ENCODE measurements around the gene SNHG17.
"Not testable (repeated sequence)": the region's sequence is repeated elsewhere in the genome, so short reads cannot be mapped to it uniquely, and the experiment has no call there.

The SNHG17 gene

GRCh38 chr20:38435555-38435939 is 419 bp upstream of the SNHG17 start:
- TF ChIP-seq CTCF (IDR thresholded peaks at IDR 0.05; ENCODE audit: borderline replicate concordance, control extremely low read depth, extremely low read depth, insufficient read depth, missing control alignments): no peak
- in situ Hi-C loops (cut with MboI; ENCODE audit: low sequenced_read_pairs, unreplicated experiment): no loop called here
- DNase-seq (ENCODE audit: low spot score): no peak

- no peak for DNase-seq (ENCODE audit: low spot score)
- in situ Hi-C loops (cut with MboI; ENCODE audit: low sequenced_read_pairs, unreplicated experiment): no loop called here
- TF ChIP-seq CTCF (IDR thresholded peaks at IDR 0.05; ENCODE audit: borderline replicate concordance, control extremely low read depth, extremely low read depth, insufficient read depth, missing control alignments): no peak
Observed at GRCh38 chr20:38434301-38434741, 807 bp downstream of the SNHG17 start.

- in situ Hi-C loops (cut with MboI; ENCODE audit: low sequenced_read_pairs, unreplicated experiment): no loop called here
- no peak for TF ChIP-seq CTCF (IDR thresholded peaks at IDR 0.05; ENCODE audit: borderline replicate concordance, control extremely low read depth, extremely low read depth, insufficient read depth, missing control alignments)
- DNase-seq (ENCODE audit: low spot score): no peak
Observed at GRCh38 chr20:38433304-38433972, 1.7 kb downstream of the SNHG17 start.

GRCh38 chr20:38432870-38433269 is 2.3 kb downstream of the SNHG17 start:
- in situ Hi-C loops (cut with MboI; ENCODE audit: low sequenced_read_pairs, unreplicated experiment); DNase-seq (ENCODE audit: low spot score): not testable (repeated sequence)

GRCh38 chr20:38432292-38432691 is 2.8 kb downstream of the SNHG17 start:
- DNase-seq (ENCODE audit: low spot score): no peak
- TF ChIP-seq CTCF (IDR thresholded peaks at IDR 0.05; ENCODE audit: borderline replicate concordance, control extremely low read depth, extremely low read depth, insufficient read depth, missing control alignments): no peak
- in situ Hi-C loops (cut with MboI; ENCODE audit: low sequenced_read_pairs, unreplicated experiment): no loop called here

- in situ Hi-C loops (cut with MboI; ENCODE audit: low sequenced_read_pairs, unreplicated experiment): no loop called here
- no peak for TF ChIP-seq CTCF (IDR thresholded peaks at IDR 0.05; ENCODE audit: borderline replicate concordance, control extremely low read depth, extremely low read depth, insufficient read depth, missing control alignments)
- DNase-seq (ENCODE audit: low spot score): no peak
Observed at GRCh38 chr20:38430679-38431325, 4.3 kb downstream of the SNHG17 start.

- DNase-seq (ENCODE audit: low spot score): no peak
- no peak for TF ChIP-seq CTCF (IDR thresholded peaks at IDR 0.05; ENCODE audit: borderline replicate concordance, control extremely low read depth, extremely low read depth, insufficient read depth, missing control alignments)
- in situ Hi-C loops (cut with MboI; ENCODE audit: low sequenced_read_pairs, unreplicated experiment): no loop called here
Observed at GRCh38 chr20:38429301-38429700, 5.8 kb downstream of the SNHG17 start.
